C4-2B (cell line): Measurements from ENCODE around the gene PURA.

Source experiments
- ZFX ChIP-seq: fragments of 450-650 bp; IDR thresholded peaks from 2 replicates; pipeline ENCODE4 v1.6.1; 2017
- TF ChIP-seq, protein P1 (sequence below): fragments of 450-650 bp; conservative IDR thresholded peaks from 2 replicates; pipeline ENCODE4 v1.5.1; 2017; ENCODE audit warnings: mild to moderate bottlenecking

DNA sequence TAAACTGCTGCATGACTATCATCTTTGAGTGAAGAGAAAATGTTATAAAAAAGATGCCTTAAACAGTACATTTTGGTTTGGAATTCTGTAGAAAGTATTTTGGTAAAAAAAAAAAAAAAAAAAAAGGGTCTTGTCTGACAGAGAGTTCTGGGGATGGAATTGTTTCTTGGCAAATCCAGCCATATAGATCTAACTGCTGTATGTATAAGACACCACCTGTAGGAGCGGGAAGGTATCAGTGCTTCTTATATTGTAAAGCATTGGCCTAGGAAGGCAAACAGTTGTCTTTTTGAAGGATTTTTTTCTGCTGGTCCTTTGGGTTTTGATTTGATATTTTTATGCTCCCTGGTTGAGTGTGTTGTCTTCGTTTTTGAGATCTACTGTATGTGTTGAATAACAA is 2.8 kb downstream of the PURA start:
- TF ChIP-seq, protein P1, sequence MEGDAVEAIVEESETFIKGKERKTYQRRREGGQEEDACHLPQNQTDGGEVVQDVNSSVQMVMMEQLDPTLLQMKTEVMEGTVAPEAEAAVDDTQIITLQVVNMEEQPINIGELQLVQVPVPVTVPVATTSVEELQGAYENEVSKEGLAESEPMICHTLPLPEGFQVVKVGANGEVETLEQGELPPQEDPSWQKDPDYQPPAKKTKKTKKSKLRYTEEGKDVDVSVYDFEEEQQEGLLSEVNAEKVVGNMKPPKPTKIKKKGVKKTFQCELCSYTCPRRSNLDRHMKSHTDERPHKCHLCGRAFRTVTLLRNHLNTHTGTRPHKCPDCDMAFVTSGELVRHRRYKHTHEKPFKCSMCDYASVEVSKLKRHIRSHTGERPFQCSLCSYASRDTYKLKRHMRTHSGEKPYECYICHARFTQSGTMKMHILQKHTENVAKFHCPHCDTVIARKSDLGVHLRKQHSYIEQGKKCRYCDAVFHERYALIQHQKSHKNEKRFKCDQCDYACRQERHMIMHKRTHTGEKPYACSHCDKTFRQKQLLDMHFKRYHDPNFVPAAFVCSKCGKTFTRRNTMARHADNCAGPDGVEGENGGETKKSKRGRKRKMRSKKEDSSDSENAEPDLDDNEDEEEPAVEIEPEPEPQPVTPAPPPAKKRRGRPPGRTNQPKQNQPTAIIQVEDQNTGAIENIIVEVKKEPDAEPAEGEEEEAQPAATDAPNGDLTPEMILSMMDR: peak; percentile 25
- no peak for TF ChIP-seq ZFX
